A549 (cell line): ENCODE measurements around the gene AKAP11. TPM values are rescaled to one million over a fixed set of nuclear protein-coding genes. Genes with fewer than 3 reads are reported as not detected.

Experiments used
- ATAC-seq, 2 experiments: fragments of 200-7000 bp in 1 of 2; fragments of >200 bp in 1 of 2; cut with Nextera tagmentation in 1 of 2; cut with Tn5 transposase in 1 of 2; 3 replicates each; pipeline versions ENCODE4 v1.8.0 to v1.9.1; 2018 to 2020; ENCODE audit warnings: mild to moderate bottlenecking in 1 of 2, moderate library complexity in 1 of 2
- CTCF ChIA-PET: fragments of 300-600 bp; sonication (Branson Sonifier 250); formaldehyde crosslinking; extraction: SDS; loops from one replicate; lab custom pipeline; 2021; ENCODE audit warnings: antibody characterized with exemption, inconsistent platforms; lab: Yijun Ruan, JAX
- POLR2A ChIA-PET: fragments of 350-600 bp; formaldehyde crosslinking; extraction: SDS; loops from one replicate; lab custom pipeline; 2021; ENCODE audit warnings: antibody characterized with exemption, inconsistent platforms; lab: Yijun Ruan, JAX
- DNase-seq, 2 experiments: peaks; one replicate each; pipeline versions ENCODE4 v3.0.0 to v3.0.0-alpha.2; 2011 to 2016; ENCODE audit warnings: low read depth in 1 of 2, low spot score in 1 of 2
- FAIRE-seq: peaks from 2 replicates; lab custom pipeline; 2011; peaks lifted over from hg19 to GRCh38; lab: Jason Lieb, UNC
- H3K27ac ChIP-seq, 2 experiments: fragments of >200 bp; sonication (Bioruptor Twin); formaldehyde crosslinking; 3 replicates each; pipeline ENCODE4 v1.5.1; 2016 to 2017
- H3K4me1 ChIP-seq: fragments of >200 bp; sonication (Bioruptor Twin); formaldehyde crosslinking; 3 replicates; pipeline ENCODE4 v1.6.1; 2016
- H3K4me2 ChIP-seq: fragments of >200 bp; sonication (Bioruptor Twin); formaldehyde crosslinking; 3 replicates; pipeline ENCODE4 v1.6.1; 2016
- H3K4me3 ChIP-seq: fragments of >200 bp; sonication (Bioruptor Twin); formaldehyde crosslinking; 3 replicates; pipeline ENCODE4 v1.5.1; 2016
- H3K9me3 ChIP-seq: fragments of >200 bp; sonication (Bioruptor Twin); formaldehyde crosslinking; 3 replicates; pipeline ENCODE4 v1.6.1; 2016
- CBX2 ChIP-seq: fragments of 200-600 bp; sonication (generic); IDR thresholded peaks from 2 replicates; pipeline ENCODE4 v1.6.1; 2016; ENCODE audit warnings: low read depth, mild to moderate bottlenecking, borderline replicate concordance
- CBX8 ChIP-seq: fragments of 200-600 bp; sonication (generic); IDR thresholded peaks from 2 replicates; pipeline ENCODE4 v1.6.1; 2016
- CEBPB ChIP-seq, 2 experiments: fragments of >200 bp in 1 of 2; sonication (Bioruptor Twin) in 1 of 2; formaldehyde crosslinking in 1 of 2; IDR thresholded peaks; 2 replicates each; pipeline ENCODE4 v1.6.1; 2012 to 2016
- CHD2 ChIP-seq: fragments of 150-350 bp; IDR thresholded peaks from 2 replicates; pipeline ENCODE4 v1.6.1; 2014; ENCODE audit warnings: low read length; ENCODE audit not compliant: partially characterized antibody
- E2F6 ChIP-seq: IDR thresholded peaks from 2 replicates; pipeline ENCODE4 v1.6.1; 2012; ENCODE audit warnings: low read depth, borderline replicate concordance
- EHMT2 ChIP-seq: fragments of 200-600 bp; sonication (generic); IDR thresholded peaks from 2 replicates; pipeline ENCODE4 v1.6.1; 2016; ENCODE audit warnings: antibody characterized with exemption, low read depth, mild to moderate bottlenecking, moderate library complexity
- FOSB ChIP-seq: fragments of 250-450 bp; sonication (Bioruptor Pico); IDR thresholded peaks from 2 replicates; pipeline ENCODE4 v1.5.0; 2020; ENCODE audit warnings: mild to moderate bottlenecking, moderate library complexity
- FOSL2 ChIP-seq, 2 experiments: fragments of 450-650 bp in 1 of 2; fragments of >200 bp in 1 of 2; sonication (Bioruptor Twin) in 1 of 2; formaldehyde crosslinking; IDR thresholded peaks; 2 replicates each; pipeline versions ENCODE4 v1.5.0 to v1.6.1; 2016 to 2020; ENCODE audit warnings: mild to moderate bottlenecking in 1 of 2, moderate library complexity in 1 of 2
- HOXB13 ChIP-seq: fragments of 250-450 bp; sonication (Bioruptor Pico); IDR thresholded peaks from 2 replicates; pipeline ENCODE4 v1.5.0; 2020; ENCODE audit warnings: low read depth, mild to moderate bottlenecking, moderate library complexity
- JUN ChIP-seq, 2 experiments: fragments of >200 bp; sonication (Bioruptor Twin); formaldehyde crosslinking; IDR thresholded peaks; 2 replicates in 1 of 2; 3 replicates in 1 of 2; pipeline ENCODE4 v1.6.1; 2016 to 2017
- JUNB ChIP-seq: fragments of >200 bp; sonication (Bioruptor Twin); formaldehyde crosslinking; IDR thresholded peaks from 2 replicates; pipeline ENCODE4 v1.6.1; 2016
- KDM5A ChIP-seq: fragments of 200-600 bp; sonication (generic); IDR thresholded peaks from 2 replicates; pipeline ENCODE4 v1.6.1; 2016; ENCODE audit warnings: antibody characterized with exemption, mild to moderate bottlenecking
- MAFK ChIP-seq: fragments of 450-650 bp; IDR thresholded peaks from 2 replicates; pipeline ENCODE4 v1.6.1; 2014; ENCODE audit not compliant: partially characterized antibody
- MAZ ChIP-seq: fragments of 150-350 bp; IDR thresholded peaks from 2 replicates; pipeline ENCODE4 v1.6.1; 2014; ENCODE audit warnings: antibody characterized with exemption, low read depth, low read length, borderline replicate concordance
- MYC ChIP-seq: IDR thresholded peaks from 2 replicates; pipeline ENCODE4 v1.6.1; 2012; ENCODE audit warnings: mild to moderate bottlenecking, inconsistent platforms, low read length, improper control_type of control experiment, borderline replicate concordance
- NPAS2 ChIP-seq: fragments of 250-450 bp; sonication (Bioruptor Pico); IDR thresholded peaks from 2 replicates; pipeline ENCODE4 v1.8.0; 2022; ENCODE audit warnings: mild to moderate bottlenecking, moderate library complexity, borderline replicate concordance
- NR3C1 ChIP-seq: fragments of >200 bp; sonication (Bioruptor Twin); formaldehyde crosslinking; IDR thresholded peaks from 3 replicates; pipeline ENCODE4 v1.6.1; 2017
- POLR2AphosphoS2 ChIP-seq: conservative IDR thresholded peaks from 2 replicates; pipeline ENCODE4 v1.6.1; 2012; ENCODE audit warnings: low read length, improper control_type of control experiment, inconsistent platforms
- RAD21 ChIP-seq, 2 experiments: fragments of >200 bp in 1 of 2; sonication (Bioruptor Twin) in 1 of 2; formaldehyde crosslinking in 1 of 2; IDR thresholded peaks in 1 of 2; conservative IDR thresholded peaks in 1 of 2; 2 replicates in 1 of 2; 3 replicates in 1 of 2; pipeline ENCODE4 v1.6.1; 2012 to 2018; ENCODE audit warnings: inconsistent platforms in 1 of 2
- RARB ChIP-seq: fragments of 250-450 bp; sonication (Bioruptor Pico); IDR thresholded peaks from 2 replicates; pipeline ENCODE4 v1.8.0; 2021; ENCODE audit warnings: mild to moderate bottlenecking, moderate library complexity
- RFX5 ChIP-seq: fragments of 450-650 bp; IDR thresholded peaks from 2 replicates; pipeline ENCODE4 v1.7.1; 2014; ENCODE audit warnings: antibody characterized with exemption, mild to moderate bottlenecking, moderate library complexity
- SMC3 ChIP-seq: fragments of >200 bp; sonication (Bioruptor Twin); formaldehyde crosslinking; IDR thresholded peaks from 3 replicates; pipeline ENCODE4 v1.6.1; 2018; ENCODE audit warnings: inconsistent platforms
- SREBF2 ChIP-seq: fragments of 450-650 bp; IDR thresholded peaks from 2 replicates; pipeline ENCODE4 v1.6.1; 2014; ENCODE audit warnings: mild to moderate bottlenecking, moderate library complexity
- TFCP2L1 ChIP-seq: fragments of 250-450 bp; sonication (Bioruptor Pico); IDR thresholded peaks from 2 replicates; pipeline ENCODE4 v1.5.0; 2021; ENCODE audit warnings: mild to moderate bottlenecking
- TP53 ChIP-seq: fragments of 250-450 bp; sonication (Bioruptor Pico); IDR thresholded peaks from 2 replicates; pipeline ENCODE4 v1.5.0; 2021; ENCODE audit warnings: mild to moderate bottlenecking, moderate library complexity
- USF2 ChIP-seq: fragments of 450-650 bp; IDR thresholded peaks from 2 replicates; pipeline ENCODE4 v1.6.1; 2014; ENCODE audit warnings: antibody characterized with exemption
- ZFP36 ChIP-seq: fragments of 450-650 bp; IDR thresholded peaks from 2 replicates; pipeline ENCODE4 v1.6.1; 2014; ENCODE audit warnings: borderline replicate concordance; ENCODE audit not compliant: partially characterized antibody
- WGBS: methylation state at CpG from one replicate; pipeline ENCODE4 v1.1.6; 2017; ENCODE audit errors: missing lambda C conversion rate; 5-methylcytosine and 5-hydroxymethylcytosine counted together
- polyA plus RNA-seq, 4 experiments: library from polyadenylated mRNA; depleted of rRNA in 3 of 4; stranded (reverse); fragments of >200 nt; fragmentation: RNase III in 1 of 4; extraction: RNeasy Plus Mini Kit Qiagen cat#74134 plus additional on column Dnase treatment in 1 of 4; gene quantifications; 2 replicates in 3 of 4; 3 replicates in 1 of 4; pipeline ENCODE4 v1.2.3, GENCODE V29; 2011 to 2017
- TF ChIP-seq, protein P1 (sequence below): IDR thresholded peaks from 2 replicates; pipeline ENCODE4 v1.6.1; 2012
- TF ChIP-seq, protein P2 (sequence below): fragments of 250-450 bp; sonication (Bioruptor Pico); IDR thresholded peaks from 2 replicates; pipeline ENCODE4 v1.5.0; 2020; ENCODE audit warnings: low read depth, mild to moderate bottlenecking, moderate library complexity

The AKAP11 gene
- polyA plus RNA-seq, 2 of the 4 experiments (the other 2 are of a cell fraction), result 7.2 to 21.3 TPM

DNA sequence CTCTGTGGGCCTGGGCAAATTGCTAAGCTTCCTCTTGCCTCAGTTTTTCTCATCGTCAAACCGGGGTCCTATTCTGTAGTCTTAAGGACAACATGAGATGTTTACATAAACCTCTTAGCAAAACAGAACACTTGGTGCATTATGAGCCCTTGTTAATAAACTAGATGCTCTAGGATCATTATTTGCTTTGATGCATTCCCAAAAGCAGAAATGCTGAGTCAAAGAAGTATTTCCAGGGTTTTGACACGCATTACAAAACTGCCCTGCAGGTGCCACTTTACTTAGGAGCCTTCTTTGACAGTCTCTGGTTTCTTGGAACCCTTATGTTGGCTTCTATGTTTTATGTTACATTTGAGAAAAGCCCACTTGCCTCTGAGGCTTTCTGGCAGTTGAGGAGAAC is 12.1 kb downstream of the AKAP11 start:
- ChIA-PET POLR2A (no interaction called here), CTCF (no interaction called here)
- ATAC-seq (no peak), FAIRE-seq (no peak), DNase-seq (no peak)
- Histone ChIP-seq H3K4me2 (0 out of 3 replicates have a peak overlapping the region, but pooled peaks have one; percentile 5), H3K27ac (no peak overlapping the region), H3K4me1 (peaks cover 15% of the 10 kb centered on the region), H3K4me3 (no peak overlapping the region), H3K9me3 (no peaks in the 10 kb centered on the region)
- WGBS, result 74% methylated on average over 3 of the region's 3 CpGs
- TF ChIP-seq MAFK, result peak; percentile 27
- TF ChIP-seq USF2, result no peak

- DNase-seq (no peak), ATAC-seq (no peak), FAIRE-seq (no peak)
- no peaks in the 10 kb centered on the region for H3K9me3 ChIP-seq
- no peak overlapping the region for H3K27ac ChIP-seq
- CTCF ChIA-PET, result no interaction called here
- POLR2A ChIA-PET, result no interaction called here
- H3K4me3 ChIP-seq, result no peak overlapping the region
- no peaks in the 10 kb centered on the region for H3K4me1 ChIP-seq
- H3K4me2 ChIP-seq, result no peak overlapping the region
- TF ChIP-seq, protein P1, sequence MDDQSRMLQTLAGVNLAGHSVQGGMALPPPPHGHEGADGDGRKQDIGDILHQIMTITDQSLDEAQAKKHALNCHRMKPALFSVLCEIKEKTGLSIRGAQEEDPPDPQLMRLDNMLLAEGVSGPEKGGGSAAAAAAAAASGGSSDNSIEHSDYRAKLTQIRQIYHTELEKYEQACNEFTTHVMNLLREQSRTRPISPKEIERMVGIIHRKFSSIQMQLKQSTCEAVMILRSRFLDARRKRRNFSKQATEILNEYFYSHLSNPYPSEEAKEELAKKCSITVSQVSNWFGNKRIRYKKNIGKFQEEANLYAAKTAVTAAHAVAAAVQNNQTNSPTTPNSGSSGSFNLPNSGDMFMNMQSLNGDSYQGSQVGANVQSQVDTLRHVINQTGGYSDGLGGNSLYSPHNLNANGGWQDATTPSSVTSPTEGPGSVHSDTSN, result no peak
- TF ChIP-seq, protein P2, sequence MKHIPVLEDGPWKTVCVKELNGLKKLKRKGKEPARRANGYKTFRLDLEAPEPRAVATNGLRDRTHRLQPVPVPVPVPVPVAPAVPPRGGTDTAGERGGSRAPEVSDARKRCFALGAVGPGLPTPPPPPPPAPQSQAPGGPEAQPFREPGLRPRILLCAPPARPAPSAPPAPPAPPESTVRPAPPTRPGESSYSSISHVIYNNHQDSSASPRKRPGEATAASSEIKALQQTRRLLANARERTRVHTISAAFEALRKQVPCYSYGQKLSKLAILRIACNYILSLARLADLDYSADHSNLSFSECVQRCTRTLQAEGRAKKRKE (CRISPR knock-in tag), result no peak
- TF ChIP-seq EHMT2, result no peak
- TF ChIP-seq ZFP36, result no peak
- no peak for TF ChIP-seq POLR2AphosphoS2
- no peak for TF ChIP-seq MYC
- no peak for TF ChIP-seq MAZ
- TF ChIP-seq NPAS2 (CRISPR knock-in tag), result no peak
- TF ChIP-seq RAD21 (conservative IDR thresholded peaks at IDR 0.05 in 1 of 2, IDR thresholded peaks at IDR 0.05 in 1 of 2), result no peak
- TF ChIP-seq TP53 (CRISPR knock-in tag), result no peak
- TF ChIP-seq RARB (CRISPR knock-in tag), result no peak
- TF ChIP-seq FOSL2 (IDR thresholded peaks at IDR 0.05), result no peak
- TF ChIP-seq FOSL2 (CRISPR knock-in tag; IDR thresholded peaks at IDR 0.05), result no peak
- no peak for TF ChIP-seq E2F6
Observed at GRCh38 chr13:42298392-42298791, 26.4 kb downstream of the AKAP11 start.

DNA sequence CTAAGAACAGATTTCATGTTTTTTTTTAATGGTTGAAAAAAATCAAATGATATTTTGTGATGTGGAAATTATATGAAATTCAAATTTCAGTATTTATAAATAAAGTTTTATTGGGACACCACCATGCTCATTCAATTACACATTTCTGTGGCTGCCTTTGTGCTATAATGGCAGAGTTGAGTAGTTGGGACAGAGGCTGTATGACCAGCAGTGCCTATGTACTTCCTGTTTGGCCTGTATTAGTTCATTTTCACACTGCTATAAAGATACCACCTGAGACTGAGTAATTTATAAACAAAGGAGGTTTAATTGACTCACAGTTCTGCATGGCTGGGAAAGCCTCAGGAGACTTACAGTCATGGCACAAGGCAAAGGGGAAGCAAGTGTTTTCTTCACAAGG is 33.6 kb downstream of the AKAP11 start:
- Histone ChIP-seq H3K4me3 (no peak overlapping the region), H3K27ac (no peak overlapping the region), H3K4me1 (no peaks in the 10 kb centered on the region), H3K4me2 (no peak overlapping the region), H3K9me3 (no peaks in the 10 kb centered on the region)
- TF ChIP-seq EHMT2 (no peak), JUN (IDR thresholded peaks at IDR 0.05) (no peak), CBX8 (no peak), SREBF2 (no peak), E2F6 (no peak), SMC3 (no peak), CBX2 (no peak), NR3C1 (no peak), FOSB (no peak), TFCP2L1 (CRISPR knock-in tag) (no peak), KDM5A (no peak), RAD21 (conservative IDR thresholded peaks at IDR 0.05 in 1 of 2, IDR thresholded peaks at IDR 0.05 in 1 of 2) (no peak), MAZ (no peak), CEBPB (IDR thresholded peaks at IDR 0.05) (no peak), HOXB13 (no peak), RFX5 (no peak), JUNB (no peak), CHD2 (no peak), MYC (no peak)
- TF ChIP-seq, protein P2 (CRISPR knock-in tag), result no peak
- ChIA-PET POLR2A (no interaction called here), CTCF (interaction anchor here (0.7 kb wide), 1 partner anchor 73 kb away, joined by 3 read pairs; no protein-coding TSS in a partner anchor)
- ATAC-seq (no peak), FAIRE-seq (no peak), DNase-seq (no peak)
